Natural killer cell (primary cell): Measurements from ENCODE around the gene TMEM271. TPM values are rescaled to one million over a fixed set of nuclear protein-coding genes. Genes with fewer than 3 reads are reported as not detected.
"Not testable (repeated sequence)": the region's sequence is repeated elsewhere in the genome, so short reads cannot be mapped to it uniquely, and the experiment has no call there.

Source experiments
- ATAC-seq, 3 donors: fragments of 150-1000 bp in 2 of 3; fragments of 200-7000 bp in 1 of 3; cut with Tn5 transposase; 1 replicate in 1 of 3; 2 replicates in 2 of 3; pipeline ENCODE4 v1.10.0; 2021; ENCODE audit warnings: mild to moderate bottlenecking in 2 of 3, moderate library complexity in 2 of 3
- DNase-seq, 2 donors: peaks; one replicate each; pipeline versions ENCODE4 v3.0.0 to v3.0.0-alpha.2; 2013 to 2021; ENCODE audit warnings: mixed read lengths in 1 of 2
- H3K27ac ChIP-seq: one replicate; pipeline ENCODE4 v1.5.1; 2013; ENCODE audit warnings: mild to moderate bottlenecking, low read length
- H3K27me3 ChIP-seq: one replicate; pipeline ENCODE4 v1.6.1; 2013; ENCODE audit warnings: low read length; ENCODE audit not compliant: control insufficient read depth, insufficient read depth
- H3K36me3 ChIP-seq: one replicate; pipeline ENCODE4 v1.6.1; 2013; ENCODE audit warnings: low read length; ENCODE audit not compliant: control insufficient read depth, insufficient read depth
- H3K4me1 ChIP-seq: one replicate; pipeline ENCODE4 v1.6.1; 2013; ENCODE audit warnings: low read length; ENCODE audit not compliant: control insufficient read depth, insufficient read depth
- H3K4me3 ChIP-seq: one replicate; pipeline ENCODE4 v1.5.1; 2013; ENCODE audit warnings: low read length
- H3K9me3 ChIP-seq: one replicate; pipeline ENCODE4 v1.6.1; 2013; ENCODE audit warnings: low read length; ENCODE audit not compliant: control insufficient read depth, insufficient read depth
- H3K27ac Mint-ChIP-seq, 2 donors: one replicate each; pipeline ENCODE4 v1.8.0; 2022; ENCODE audit warnings: mild to moderate bottlenecking in 2 of 2, mixed read lengths in 2 of 2, moderate library complexity in 1 of 2
- H3K27me3 Mint-ChIP-seq, 2 donors: one replicate each; pipeline ENCODE4 v1.8.0; 2022; ENCODE audit warnings: low read depth in 2 of 2, mixed read lengths in 2 of 2
- H3K36me3 Mint-ChIP-seq: one replicate; pipeline ENCODE4 v1.8.0; 2022; ENCODE audit warnings: mixed read lengths
- H3K4me1 Mint-ChIP-seq, 2 donors: one replicate each; pipeline ENCODE4 v1.8.0; 2022; ENCODE audit warnings: mixed read lengths in 2 of 2
- H3K4me3 Mint-ChIP-seq: one replicate; pipeline ENCODE4 v1.8.0; 2022; ENCODE audit warnings: mild to moderate bottlenecking, moderate library complexity, mixed read lengths
- H3K9me3 Mint-ChIP-seq, 2 donors: one replicate each; pipeline ENCODE4 v1.8.0; 2022; ENCODE audit warnings: mixed read lengths in 2 of 2
- CTCF ChIP-seq: fragments of 200-600 bp; IDR thresholded peaks from one replicate; pipeline ENCODE4 v1.8.0; 2022; ENCODE audit warnings: antibody characterized with exemption
- WGBS: methylation state at CpG from one replicate; pipeline ENCODE4 v1.1.7; 2013; ENCODE audit warnings: missing lambda C conversion rate; ENCODE audit not compliant: insufficient coverage; 5-methylcytosine and 5-hydroxymethylcytosine counted together
- intact Hi-C: fragments of 100-400 bp; cut with micrococcal nuclease; formaldehyde crosslinking; loops from one replicate; pipeline ENCODE4 v1.14.2; 2022
- total RNA-seq, 4 donors: library from RNA; stranded (reverse); fragments of 120-200 nt in 1 of 4; gene quantifications; one replicate each; pipeline versions ENCODE4 v1.2.3 to v1.2.4, GENCODE V29; 2013 to 2022

TMEM271 gene
- total RNA-seq, 3 donors from 2014 or later (not counting 1 experiment from before 2014, with no cell fraction given) = not detected

- peaks cover 5% of the 10 kb centered on the region for H3K27me3 ChIP-seq
- DNase-seq = no peak
- TF ChIP-seq CTCF = no peak
- H3K27ac Mint-ChIP-seq = no peak overlapping the region
- peaks cover 2 to 6% of the 10 kb centered on the region in 2 donors for H3K9me3 Mint-ChIP-seq
- H3K4me3 ChIP-seq = no peak overlapping the region
- H3K36me3 ChIP-seq = no peaks in the 10 kb centered on the region
- 84% methylated on average over 10 of the region's 10 CpGs for WGBS
- peak in 1 of 3 donors; percentile 24 for ATAC-seq
- no peak overlapping the region for H3K4me3 Mint-ChIP-seq
- no peak overlapping the region for H3K27ac ChIP-seq
- H3K27me3 Mint-ChIP-seq = peaks cover 15 to 17% of the 10 kb centered on the region in 2 donors
- no peaks in the 10 kb centered on the region for H3K36me3 Mint-ChIP-seq
- no peaks in the 10 kb centered on the region for H3K4me1 Mint-ChIP-seq
- intact Hi-C loops = no loop called here
- no peaks in the 10 kb centered on the region for H3K9me3 ChIP-seq
- H3K4me1 ChIP-seq = no peaks in the 10 kb centered on the region
Measured at GRCh38 chr4:567457-568350, 8.4 kb downstream of the TMEM271 start.

DNA sequence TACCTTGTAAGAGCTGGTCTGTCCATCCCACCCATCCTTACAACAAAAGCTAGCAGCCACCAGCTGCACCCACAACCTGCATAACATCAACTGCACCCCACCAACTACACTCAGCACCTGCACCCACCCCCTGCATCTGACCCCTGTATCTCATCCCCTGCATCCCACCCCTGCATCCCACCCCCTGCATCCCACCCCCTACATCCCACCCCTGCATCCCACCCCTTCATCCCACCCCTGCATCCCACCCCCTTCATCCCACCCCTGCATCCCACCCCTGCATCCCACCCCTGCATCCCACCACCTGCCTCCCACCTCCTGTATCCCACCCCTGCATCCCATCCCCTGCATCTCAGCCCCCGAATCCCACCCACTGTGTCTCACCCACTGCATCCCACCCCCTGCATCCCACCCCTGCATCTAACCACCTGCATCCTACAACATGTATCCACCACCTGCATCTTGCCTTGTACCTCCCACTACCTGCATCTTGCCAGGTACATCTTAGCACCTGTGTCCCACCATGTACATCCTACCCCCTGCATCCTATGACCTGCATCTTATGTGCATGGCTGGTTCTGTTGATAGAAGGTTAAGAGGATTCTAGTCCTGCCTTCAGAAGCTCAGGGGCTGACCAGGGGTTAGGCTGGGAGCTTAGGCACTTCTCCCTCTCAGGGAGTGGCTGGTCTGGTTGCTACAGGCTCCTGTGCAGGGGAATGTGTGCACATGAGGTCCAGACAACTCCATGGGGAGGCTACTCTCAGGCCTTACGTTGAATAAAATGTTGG, 9.4 kb downstream of the TMEM271 start:
- peaks cover 8 to 9% of the 10 kb centered on the region in 2 donors for H3K27me3 Mint-ChIP-seq
- Histone ChIP-seq H3K36me3 (no peaks in the 10 kb centered on the region), H3K27me3 (peaks cover under 1% of the 10 kb centered on the region), H3K4me1 (no peaks in the 10 kb centered on the region), H3K4me3 (no peak overlapping the region), H3K27ac (no peak overlapping the region), H3K9me3 (no peaks in the 10 kb centered on the region)
- H3K27ac Mint-ChIP-seq = no peak overlapping the region
- H3K36me3 Mint-ChIP-seq = no peaks in the 10 kb centered on the region
- WGBS = 78% methylated on average over 2 of the region's 2 CpGs
- intact Hi-C loops = no loop called here
- H3K4me3 Mint-ChIP-seq = no peak overlapping the region
- no peaks in the 10 kb centered on the region for H3K4me1 Mint-ChIP-seq
- H3K9me3 Mint-ChIP-seq = peaks cover 2 to 6% of the 10 kb centered on the region in 2 donors
- DNase-seq (peak in 1 of 2 donors; percentile 18), ATAC-seq (no peak)
- TF ChIP-seq CTCF = no peak

- no peaks in the 10 kb centered on the region for H3K4me1 ChIP-seq
- Mint-ChIP-seq H3K36me3 (no peaks in the 10 kb centered on the region), H3K27me3 (peaks cover 2 to 3% of the 10 kb centered on the region in 2 donors), H3K27ac (no peak overlapping the region), H3K4me1 (no peaks in the 10 kb centered on the region), H3K9me3 (peaks cover 2 to 6% of the 10 kb centered on the region in 2 donors), H3K4me3 (no peak overlapping the region)
- DNase-seq = no peak
- H3K27me3 ChIP-seq = no peaks in the 10 kb centered on the region
- TF ChIP-seq CTCF = no peak
- H3K4me3 ChIP-seq = no peak overlapping the region
- intact Hi-C loops = no loop called here
- no peak for ATAC-seq
- no peaks in the 10 kb centered on the region for H3K9me3 ChIP-seq
- no peaks in the 10 kb centered on the region for H3K36me3 ChIP-seq
- no peak overlapping the region for H3K27ac ChIP-seq
- 92% methylated on average over 7 of the region's 7 CpGs for WGBS
Measured at GRCh38 chr4:566035-566434, 10.1 kb downstream of the TMEM271 start.

GRCh38 chr4:565614-566013, 10.5 kb downstream of the TMEM271 start:
- H3K27ac Mint-ChIP-seq, H3K9me3 ChIP-seq, H3K4me3 ChIP-seq, H3K36me3 Mint-ChIP-seq, H3K4me1 Mint-ChIP-seq, intact Hi-C loops, H3K4me1 ChIP-seq, H3K27me3 ChIP-seq, H3K27me3 Mint-ChIP-seq, H3K27ac ChIP-seq, H3K4me3 Mint-ChIP-seq, ATAC-seq, DNase-seq, H3K9me3 Mint-ChIP-seq, H3K36me3 ChIP-seq: not testable (repeated sequence)
- 88% methylated on average over 1 of the region's 1 CpG for WGBS

GRCh38 chr4:562458-562857, 13.6 kb downstream of the TMEM271 start:
- H3K4me1 ChIP-seq, intact Hi-C loops, H3K4me3 ChIP-seq, H3K27ac Mint-ChIP-seq, ATAC-seq, H3K9me3 ChIP-seq, H3K27me3 Mint-ChIP-seq, DNase-seq, H3K9me3 Mint-ChIP-seq, H3K27ac ChIP-seq, H3K4me1 Mint-ChIP-seq, H3K36me3 Mint-ChIP-seq, H3K4me3 Mint-ChIP-seq, H3K36me3 ChIP-seq, H3K27me3 ChIP-seq: not testable (repeated sequence)
- WGBS = 85% methylated on average over 2 of the region's 2 CpGs
